Testis (tissue), 2 donors: ENCODE measurements around the gene PRKX.

Experiments used
- POLR2A ChIP-seq: fragments of 450-650 bp; IDR thresholded peaks from one replicate; pipeline ENCODE4 v1.6.1; 2017; ENCODE audit warnings: antibody characterized with exemption, mild to moderate bottlenecking, moderate library complexity
- TF ChIP-seq, protein P1 (sequence below), 3 experiments: fragments of 450-650 bp in 2 of 3; fragments of 200-600 bp in 1 of 3; sonication (generic) in 1 of 3; IDR thresholded peaks; one replicate each; pipeline ENCODE4 v1.5.1; 2016 to 2019; ENCODE audit warnings: antibody characterized with exemption in 3 of 3, mild to moderate bottlenecking in 2 of 3, moderate library complexity in 1 of 3

DNA sequence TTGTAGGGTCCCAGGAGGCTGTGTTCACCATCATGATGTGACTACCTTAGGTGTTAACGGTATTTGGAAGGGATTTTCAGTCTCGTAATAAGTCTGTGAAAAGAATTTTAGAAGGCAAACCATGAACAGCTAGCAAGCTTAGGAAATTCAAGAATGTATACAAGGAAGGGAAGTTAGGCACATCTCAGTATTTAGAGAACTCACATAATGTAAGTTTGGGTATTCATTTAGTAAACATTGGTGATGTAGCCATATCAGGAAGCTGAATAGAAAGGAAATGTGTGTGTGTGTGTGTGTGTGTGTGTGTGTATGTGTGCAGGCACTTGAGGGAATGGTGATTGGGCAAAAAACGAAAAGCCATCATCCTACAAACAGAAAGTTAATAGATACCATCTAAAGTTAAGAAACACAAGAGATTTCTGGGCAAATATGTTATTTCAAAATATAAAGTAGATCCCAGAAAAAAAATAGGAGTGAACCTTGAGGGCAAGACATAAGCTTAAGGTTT is 34.7 kb upstream of the PRKX start:
- TF ChIP-seq, protein P1, sequence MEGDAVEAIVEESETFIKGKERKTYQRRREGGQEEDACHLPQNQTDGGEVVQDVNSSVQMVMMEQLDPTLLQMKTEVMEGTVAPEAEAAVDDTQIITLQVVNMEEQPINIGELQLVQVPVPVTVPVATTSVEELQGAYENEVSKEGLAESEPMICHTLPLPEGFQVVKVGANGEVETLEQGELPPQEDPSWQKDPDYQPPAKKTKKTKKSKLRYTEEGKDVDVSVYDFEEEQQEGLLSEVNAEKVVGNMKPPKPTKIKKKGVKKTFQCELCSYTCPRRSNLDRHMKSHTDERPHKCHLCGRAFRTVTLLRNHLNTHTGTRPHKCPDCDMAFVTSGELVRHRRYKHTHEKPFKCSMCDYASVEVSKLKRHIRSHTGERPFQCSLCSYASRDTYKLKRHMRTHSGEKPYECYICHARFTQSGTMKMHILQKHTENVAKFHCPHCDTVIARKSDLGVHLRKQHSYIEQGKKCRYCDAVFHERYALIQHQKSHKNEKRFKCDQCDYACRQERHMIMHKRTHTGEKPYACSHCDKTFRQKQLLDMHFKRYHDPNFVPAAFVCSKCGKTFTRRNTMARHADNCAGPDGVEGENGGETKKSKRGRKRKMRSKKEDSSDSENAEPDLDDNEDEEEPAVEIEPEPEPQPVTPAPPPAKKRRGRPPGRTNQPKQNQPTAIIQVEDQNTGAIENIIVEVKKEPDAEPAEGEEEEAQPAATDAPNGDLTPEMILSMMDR (IDR thresholded peaks at IDR 0.05), result no peak
- TF ChIP-seq POLR2A, result no peak
